BLaER1 (cell line): ENCODE data around the gene WWOX.
A peak's percentile ranks its signal among the peaks of the same experiment; 100 is the strongest.

Source experiments
- H3K27ac ChIP-seq: shearing (Covaris generic); formaldehyde crosslinking; 2 replicates; pipeline ENCODE4 v1.8.1; 2022
- H3K27me3 ChIP-seq: shearing (Covaris generic); formaldehyde crosslinking; 2 replicates; pipeline ENCODE4 v1.8.1; 2022
- H3K36me3 ChIP-seq: shearing (Covaris generic); formaldehyde crosslinking; 2 replicates; pipeline ENCODE4 v1.8.1; 2022
- H3K4me1 ChIP-seq: shearing (Covaris generic); formaldehyde crosslinking; 2 replicates; pipeline ENCODE4 v1.8.1; 2022
- H3K4me2 ChIP-seq: shearing (Covaris generic); formaldehyde crosslinking; 2 replicates; pipeline ENCODE4 v1.8.1; 2022
- H3K4me3 ChIP-seq: shearing (Covaris generic); formaldehyde crosslinking; 2 replicates; pipeline ENCODE4 v1.8.1; 2022
- H3K9ac ChIP-seq: shearing (Covaris generic); formaldehyde crosslinking; 2 replicates; pipeline ENCODE4 v1.8.1; 2022
- H3K9me3 ChIP-seq: shearing (Covaris generic); formaldehyde crosslinking; 2 replicates; pipeline ENCODE4 v1.8.1; 2022
- H4K20me1 ChIP-seq: shearing (Covaris generic); formaldehyde crosslinking; 2 replicates; pipeline ENCODE4 v1.8.1; 2022
- Cebpa-rat ChIP-seq: shearing (Covaris generic); IDR thresholded peaks from 2 replicates; pipeline ENCODE4 v1.8.1; 2022

WWOX gene

DNA sequence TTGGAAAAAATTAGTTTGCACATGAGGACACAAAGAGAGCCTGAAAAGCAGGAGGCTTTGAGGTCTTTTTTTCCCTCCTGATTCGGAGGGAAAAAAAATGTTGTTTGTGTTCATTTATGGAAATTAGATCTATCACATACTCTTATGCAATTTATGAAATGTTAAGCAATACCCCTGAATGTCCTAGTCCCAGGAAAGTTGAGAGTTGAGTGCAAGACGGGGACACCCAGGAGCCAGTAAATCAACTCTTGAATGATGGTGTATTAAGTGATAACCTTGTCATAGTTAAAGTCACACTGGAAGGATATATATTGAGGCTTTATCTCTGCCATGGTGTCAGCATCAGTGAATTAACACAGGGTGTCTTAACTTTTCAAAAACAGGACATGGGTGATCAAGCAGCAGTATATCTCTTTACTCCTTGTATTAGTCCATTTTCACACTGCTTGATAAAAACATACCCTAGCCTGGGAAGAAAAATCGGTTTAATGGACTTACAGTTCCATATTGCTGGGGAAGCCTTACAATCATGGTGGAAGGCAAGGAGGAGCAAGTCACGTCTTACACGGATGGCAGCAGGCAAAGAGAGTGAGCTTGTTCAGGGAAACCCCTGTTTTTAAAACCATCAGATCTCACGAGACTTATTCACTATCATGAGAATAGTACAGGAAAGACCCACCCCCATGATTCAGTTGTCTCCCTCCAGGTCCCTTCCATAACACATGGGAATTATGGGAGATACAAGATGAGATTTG lies 1032.0 kb downstream of the WWOX start:
- Histone ChIP-seq H3K4me1 (no peaks in the 10 kb centered on the region), H4K20me1 (no peaks in the 10 kb centered on the region), H3K9me3 (peaks cover 8% of the 10 kb centered on the region; the same call in 1 of the 2 replicates), H3K36me3 (no peaks in the 10 kb centered on the region), H3K27ac (no peak overlapping the region), H3K9ac (no peak overlapping the region), H3K4me3 (no peak overlapping the region), H3K4me2 (no peak overlapping the region), H3K27me3 (no peaks in the 10 kb centered on the region)
- no peak for TF ChIP-seq Cebpa-rat

DNA sequence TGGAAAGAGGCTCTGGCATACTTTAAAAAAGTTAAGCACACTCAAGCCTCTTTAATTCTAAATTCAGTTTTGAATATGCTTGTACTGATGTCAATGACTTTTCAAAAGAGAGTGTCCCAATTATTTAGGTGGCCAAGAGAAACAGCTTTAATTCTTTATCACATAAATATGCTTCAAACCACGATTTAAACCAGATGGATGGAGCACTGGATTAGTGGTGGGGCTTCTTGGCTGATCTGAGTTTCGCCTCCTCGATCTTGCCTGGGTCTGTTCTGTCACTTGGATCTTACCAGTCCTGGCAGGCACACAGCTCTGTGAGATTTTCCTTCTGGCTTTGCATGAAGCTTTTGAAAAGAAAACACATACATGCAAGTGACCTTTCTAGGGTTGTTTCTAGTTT lies 1033.2 kb downstream of the WWOX start:
- Histone ChIP-seq H3K36me3 (no peaks in the 10 kb centered on the region), H3K9ac (no peak overlapping the region), H3K9me3 (peaks cover 8% of the 10 kb centered on the region; the same call in 1 of the 2 replicates), H3K4me2 (no peak overlapping the region), H3K27me3 (no peaks in the 10 kb centered on the region), H4K20me1 (no peaks in the 10 kb centered on the region), H3K4me1 (no peaks in the 10 kb centered on the region), H3K4me3 (no peak overlapping the region), H3K27ac (no peak overlapping the region)
- TF ChIP-seq Cebpa-rat, result no peak

DNA sequence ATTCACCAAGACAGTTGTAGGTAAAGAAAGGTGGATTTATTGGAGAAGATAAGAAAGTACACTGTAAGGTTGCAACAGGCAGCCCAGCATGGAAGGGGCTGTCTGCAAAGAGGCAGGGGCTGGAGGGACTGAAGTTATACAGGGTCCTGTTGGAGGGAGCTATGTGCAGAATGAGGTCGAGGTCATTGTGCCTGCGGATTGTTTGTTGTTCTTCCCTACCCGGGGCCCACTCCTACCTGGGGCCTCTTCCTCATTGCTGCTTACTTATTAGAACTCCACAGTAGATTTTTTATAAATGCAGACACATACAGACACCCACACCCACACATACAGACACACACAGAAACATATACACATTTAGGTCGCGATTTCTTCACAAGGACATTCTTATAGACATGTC lies 1034.8 kb downstream of the WWOX start:
- H3K9me3 ChIP-seq, result peaks cover 8% of the 10 kb centered on the region; the same call in 1 of the 2 replicates
- no peak overlapping the region for H3K4me3 ChIP-seq
- no peaks in the 10 kb centered on the region for H3K27me3 ChIP-seq
- no peaks in the 10 kb centered on the region for H3K36me3 ChIP-seq
- no peaks in the 10 kb centered on the region for H3K4me1 ChIP-seq
- no peak overlapping the region for H3K9ac ChIP-seq
- no peak overlapping the region for H3K4me2 ChIP-seq
- no peak overlapping the region for H3K27ac ChIP-seq
- no peak for TF ChIP-seq Cebpa-rat
- H4K20me1 ChIP-seq, result no peaks in the 10 kb centered on the region

DNA sequence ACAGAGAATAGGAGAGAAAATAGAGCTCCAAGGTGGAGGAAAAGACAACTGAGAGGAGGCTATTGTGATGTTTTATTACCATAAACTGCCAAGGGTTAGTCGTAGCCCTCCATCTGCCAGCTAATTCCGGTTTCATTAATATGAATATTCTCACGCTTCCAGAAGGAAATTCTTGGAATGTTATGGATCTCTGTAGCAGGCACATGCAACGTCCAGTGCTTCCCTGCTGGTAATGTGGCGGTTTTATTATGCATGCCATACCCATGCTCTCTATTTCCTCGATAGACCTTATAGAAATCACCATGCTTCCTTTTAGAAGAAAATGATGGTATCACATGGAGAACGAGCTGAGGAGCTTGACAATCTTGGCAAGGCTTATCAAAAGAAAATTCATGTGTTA lies 1037.5 kb downstream of the WWOX start:
- no peaks in the 10 kb centered on the region for H3K4me1 ChIP-seq
- no peak for TF ChIP-seq Cebpa-rat
- no peak overlapping the region for H3K27ac ChIP-seq

GRCh38 chr16:79137426-79137939 lies 1038.0 kb downstream of the WWOX start:
- no peaks in the 10 kb centered on the region for H3K9me3 ChIP-seq
- H3K36me3 ChIP-seq, result no peaks in the 10 kb centered on the region
- H3K4me3 ChIP-seq, result no peak overlapping the region
- H4K20me1 ChIP-seq, result no peaks in the 10 kb centered on the region
- H3K9ac ChIP-seq, result no peak overlapping the region
- no peak overlapping the region for H3K27ac ChIP-seq
- no peak overlapping the region for H3K4me2 ChIP-seq
- no peaks in the 10 kb centered on the region for H3K4me1 ChIP-seq
- no peaks in the 10 kb centered on the region for H3K27me3 ChIP-seq
- no peak for TF ChIP-seq Cebpa-rat

More for the DNA sequence above, 1037.5 kb downstream of the WWOX start:
- Histone ChIP-seq H3K36me3 (no peaks in the 10 kb centered on the region), H3K27me3 (no peaks in the 10 kb centered on the region), H3K4me2 (no peak overlapping the region), H3K9me3 (no peaks in the 10 kb centered on the region), H3K4me3 (no peak overlapping the region), H3K9ac (no peak overlapping the region), H4K20me1 (no peaks in the 10 kb centered on the region)

DNA sequence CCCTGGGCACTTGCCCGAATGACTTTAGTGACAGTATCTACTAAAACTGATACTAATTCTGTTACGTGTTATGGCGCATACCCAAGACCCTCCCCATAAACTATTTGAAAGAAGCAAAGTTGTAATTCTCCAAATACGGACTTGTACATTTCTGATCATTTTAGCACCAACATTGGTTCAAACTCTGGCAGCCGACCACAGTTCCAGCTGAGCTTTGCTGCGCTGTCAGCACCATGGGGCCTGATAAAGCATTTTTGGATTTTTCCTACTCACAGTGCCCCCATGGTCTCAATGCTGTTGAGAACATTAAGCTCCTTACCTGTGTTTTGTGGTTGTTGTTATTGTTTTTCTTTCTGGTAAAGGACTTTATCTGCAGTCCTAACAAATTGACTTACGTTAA lies 1040.3 kb downstream of the WWOX start:
- Histone ChIP-seq H3K4me3 (no peak overlapping the region), H3K27me3 (no peaks in the 10 kb centered on the region), H3K27ac (no peak overlapping the region), H4K20me1 (no peaks in the 10 kb centered on the region), H3K4me2 (no peak overlapping the region), H3K36me3 (no peaks in the 10 kb centered on the region), H3K4me1 (no peaks in the 10 kb centered on the region), H3K9me3 (no peaks in the 10 kb centered on the region), H3K9ac (no peak overlapping the region)
- no peak for TF ChIP-seq Cebpa-rat

DNA sequence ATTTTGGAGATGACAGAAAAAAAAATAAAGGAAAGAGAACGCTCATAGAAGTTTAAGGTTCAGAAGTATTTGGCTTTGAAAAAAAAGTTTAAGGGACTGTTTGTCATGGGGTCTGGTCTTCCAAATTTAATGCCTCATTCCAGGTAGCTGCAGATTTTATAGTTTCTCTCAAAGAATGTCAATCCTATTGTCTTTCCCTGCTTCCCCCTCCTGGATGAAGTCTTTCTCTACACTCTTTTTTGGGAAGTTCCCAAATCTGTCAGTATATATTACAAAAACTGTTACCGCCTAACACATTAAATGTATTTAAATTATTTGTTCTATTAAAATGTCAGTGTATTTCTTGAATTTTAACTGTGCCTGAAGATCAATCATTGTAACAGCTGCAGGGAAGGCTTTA lies 1043.6 kb downstream of the WWOX start:
- no peak for TF ChIP-seq Cebpa-rat
- Histone ChIP-seq H3K4me1 (no peaks in the 10 kb centered on the region), H3K27ac (no peak overlapping the region), H3K9me3 (no peaks in the 10 kb centered on the region), H3K27me3 (no peaks in the 10 kb centered on the region), H3K4me2 (no peak overlapping the region), H3K36me3 (no peaks in the 10 kb centered on the region), H4K20me1 (no peaks in the 10 kb centered on the region), H3K4me3 (no peak overlapping the region), H3K9ac (no peak overlapping the region)

DNA sequence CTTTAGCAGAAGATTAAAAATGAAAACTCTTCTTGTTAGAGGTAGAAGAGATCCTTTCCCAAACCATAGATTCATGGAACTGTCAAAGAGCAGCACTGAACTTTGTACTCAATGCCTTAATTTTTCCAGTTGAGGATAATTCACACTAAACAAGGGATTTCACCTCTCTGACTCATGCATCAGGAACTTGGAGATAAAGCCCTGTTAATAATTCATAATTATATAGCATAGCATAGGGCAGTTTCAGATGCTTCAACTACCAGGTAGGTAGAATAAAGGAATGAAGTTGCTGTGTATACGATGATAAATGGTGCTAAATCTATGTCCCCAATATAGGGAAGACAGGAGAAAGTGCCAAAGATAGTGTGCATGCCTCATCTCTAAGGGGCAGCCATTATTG lies 1050.7 kb downstream of the WWOX start:
- no peaks in the 10 kb centered on the region for H3K36me3 ChIP-seq
- H3K9me3 ChIP-seq, result no peaks in the 10 kb centered on the region
- peak overlapping the region; percentile 35; the same call in 1 of the 2 replicates for H3K4me2 ChIP-seq
- TF ChIP-seq Cebpa-rat, result no peak
- H3K4me3 ChIP-seq, result no peak overlapping the region
- no peaks in the 10 kb centered on the region for H3K27me3 ChIP-seq
- no peaks in the 10 kb centered on the region for H4K20me1 ChIP-seq
- H3K4me1 ChIP-seq, result peaks cover 12% of the 10 kb centered on the region
- no peak overlapping the region for H3K9ac ChIP-seq
- no peak overlapping the region for H3K27ac ChIP-seq

DNA sequence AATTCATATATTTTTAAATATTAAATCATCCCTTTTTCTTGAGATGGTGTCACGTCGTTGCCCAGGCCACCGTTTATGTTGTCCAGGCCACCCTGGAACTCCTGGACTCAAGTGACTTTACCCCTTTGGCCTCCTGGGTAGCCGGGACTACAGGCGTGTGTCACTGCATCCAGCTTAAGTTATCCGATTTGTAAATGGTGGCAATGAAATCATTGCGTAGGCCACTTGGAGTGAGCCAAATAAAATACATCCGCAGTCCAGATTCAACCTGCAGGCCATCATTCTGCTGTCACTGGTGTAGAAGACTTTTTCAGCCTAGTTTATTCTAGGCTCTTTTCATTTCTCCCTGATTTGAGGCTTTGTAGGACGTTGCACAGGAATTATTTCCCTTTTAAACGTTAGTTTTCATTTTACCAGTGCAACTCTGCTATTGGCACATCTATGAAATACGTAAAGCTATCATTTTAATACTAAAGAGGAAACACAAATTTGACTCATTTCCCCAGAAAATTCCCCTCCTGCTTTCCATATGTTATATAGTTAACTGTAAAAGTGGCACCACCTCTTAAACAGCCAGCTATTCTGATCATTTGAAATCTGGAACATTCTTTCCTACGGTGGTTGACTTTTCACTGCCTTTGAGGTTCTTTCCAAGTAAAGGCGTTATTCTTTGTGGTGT lies 1051.3 kb downstream of the WWOX start:
- Histone ChIP-seq H3K27ac (no peak overlapping the region), H4K20me1 (no peaks in the 10 kb centered on the region), H3K4me2 (no peak overlapping the region), H3K36me3 (no peaks in the 10 kb centered on the region), H3K4me3 (no peak overlapping the region), H3K27me3 (no peaks in the 10 kb centered on the region), H3K9me3 (no peaks in the 10 kb centered on the region), H3K4me1 (peaks cover 12% of the 10 kb centered on the region), H3K9ac (no peak overlapping the region)
- TF ChIP-seq Cebpa-rat, result no peak

- Histone ChIP-seq H3K36me3 (no peaks in the 10 kb centered on the region), H3K27me3 (no peaks in the 10 kb centered on the region), H3K27ac (no peak overlapping the region), H3K4me2 (no peak overlapping the region), H3K4me1 (peaks cover 11% of the 10 kb centered on the region), H4K20me1 (no peaks in the 10 kb centered on the region), H3K4me3 (no peak overlapping the region), H3K9ac (no peak overlapping the region), H3K9me3 (no peaks in the 10 kb centered on the region)
- TF ChIP-seq Cebpa-rat, result no peak
Measured at GRCh38 chr16:79154086-79154485, 1054.6 kb downstream of the WWOX start.
